Measurements from ENCODE around the gene NFATC2. TPM values are rescaled to one million over a fixed set of nuclear protein-coding genes. Genes with fewer than 3 reads are reported as not detected.

NFATC2 gene
- total RNA-seq, 1 donor: 0.36 TPM

DNA sequence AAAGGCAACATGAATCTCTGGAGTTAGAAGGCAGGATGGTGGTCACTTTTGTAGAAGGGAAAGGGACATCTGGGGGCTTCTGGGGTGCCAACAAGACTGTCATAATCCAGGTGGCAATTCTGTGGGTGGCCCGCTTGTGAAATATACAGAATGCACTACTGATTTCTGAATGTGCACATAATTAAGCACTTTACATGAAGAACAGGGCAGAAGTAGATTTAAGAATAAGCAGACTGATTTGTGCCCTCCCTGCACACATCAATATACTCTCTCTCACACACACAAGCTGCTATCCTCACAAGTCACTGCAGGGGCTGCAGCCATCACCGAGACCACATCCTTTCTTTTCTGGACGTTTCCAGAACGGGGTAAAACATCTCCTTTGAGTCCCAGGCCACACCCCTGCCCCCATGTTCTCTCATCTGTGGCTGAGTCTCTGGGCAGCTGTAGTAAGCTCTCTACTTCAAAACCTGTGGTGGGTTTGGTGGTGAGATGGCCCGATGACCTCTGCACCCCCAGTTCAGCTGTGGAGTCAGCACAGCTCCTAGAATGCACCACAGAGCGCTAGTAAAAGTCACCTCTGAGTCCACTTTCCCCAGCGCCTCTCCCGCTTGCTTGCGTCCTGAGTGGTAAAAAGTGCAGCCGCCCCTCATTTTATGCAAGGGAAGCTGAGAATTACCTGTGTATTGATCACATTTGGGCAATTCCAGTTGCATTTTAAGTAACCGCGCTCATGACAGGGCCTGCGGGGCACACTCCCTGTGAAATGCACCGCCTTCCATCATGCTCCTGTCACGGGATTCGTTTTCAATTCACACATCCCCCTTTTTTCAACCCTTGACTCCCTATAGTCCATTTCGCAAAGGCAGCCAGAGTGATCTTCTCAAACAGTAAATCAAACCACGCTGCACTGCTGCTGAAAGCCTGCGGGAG is 115.5 kb downstream of the NFATC2 start:
- Histone ChIP-seq H3K9me3 (ENCODE audit: low read depth, low read length) (no peaks in the 10 kb centered on the region), H4K20me1 (ENCODE audit: insufficient read depth, low read length) (no peaks in the 10 kb centered on the region), H3K36me3 (ENCODE audit: insufficient read depth, low read length) (no peaks in the 10 kb centered on the region), H3K4me2 (ENCODE audit: insufficient read depth, low read length) (no peak overlapping the region), H3K4me1 (ENCODE audit: insufficient read depth, low read length) (peaks cover 11% of the 10 kb centered on the region), H3K27me3 (ENCODE audit: insufficient read depth, low read length) (no peaks in the 10 kb centered on the region), H3K79me2 (ENCODE audit: insufficient read depth, low read length) (no peaks in the 10 kb centered on the region), H3K4me3 (ENCODE audit: insufficient read depth, low read length) (no peak overlapping the region), H3K27ac (ENCODE audit: low read depth, low read length) (no peak overlapping the region), H2AFZ (ENCODE audit: low read length) (no peak overlapping the region)
- DNase-seq (ENCODE audit: insufficient read length, low spot score, missing footprints): no peak
- TF ChIP-seq, protein P1, sequence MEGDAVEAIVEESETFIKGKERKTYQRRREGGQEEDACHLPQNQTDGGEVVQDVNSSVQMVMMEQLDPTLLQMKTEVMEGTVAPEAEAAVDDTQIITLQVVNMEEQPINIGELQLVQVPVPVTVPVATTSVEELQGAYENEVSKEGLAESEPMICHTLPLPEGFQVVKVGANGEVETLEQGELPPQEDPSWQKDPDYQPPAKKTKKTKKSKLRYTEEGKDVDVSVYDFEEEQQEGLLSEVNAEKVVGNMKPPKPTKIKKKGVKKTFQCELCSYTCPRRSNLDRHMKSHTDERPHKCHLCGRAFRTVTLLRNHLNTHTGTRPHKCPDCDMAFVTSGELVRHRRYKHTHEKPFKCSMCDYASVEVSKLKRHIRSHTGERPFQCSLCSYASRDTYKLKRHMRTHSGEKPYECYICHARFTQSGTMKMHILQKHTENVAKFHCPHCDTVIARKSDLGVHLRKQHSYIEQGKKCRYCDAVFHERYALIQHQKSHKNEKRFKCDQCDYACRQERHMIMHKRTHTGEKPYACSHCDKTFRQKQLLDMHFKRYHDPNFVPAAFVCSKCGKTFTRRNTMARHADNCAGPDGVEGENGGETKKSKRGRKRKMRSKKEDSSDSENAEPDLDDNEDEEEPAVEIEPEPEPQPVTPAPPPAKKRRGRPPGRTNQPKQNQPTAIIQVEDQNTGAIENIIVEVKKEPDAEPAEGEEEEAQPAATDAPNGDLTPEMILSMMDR (IDR thresholded peaks at IDR 0.05; ENCODE audit: extremely low read depth, low read depth, low read length): no peak

DNA sequence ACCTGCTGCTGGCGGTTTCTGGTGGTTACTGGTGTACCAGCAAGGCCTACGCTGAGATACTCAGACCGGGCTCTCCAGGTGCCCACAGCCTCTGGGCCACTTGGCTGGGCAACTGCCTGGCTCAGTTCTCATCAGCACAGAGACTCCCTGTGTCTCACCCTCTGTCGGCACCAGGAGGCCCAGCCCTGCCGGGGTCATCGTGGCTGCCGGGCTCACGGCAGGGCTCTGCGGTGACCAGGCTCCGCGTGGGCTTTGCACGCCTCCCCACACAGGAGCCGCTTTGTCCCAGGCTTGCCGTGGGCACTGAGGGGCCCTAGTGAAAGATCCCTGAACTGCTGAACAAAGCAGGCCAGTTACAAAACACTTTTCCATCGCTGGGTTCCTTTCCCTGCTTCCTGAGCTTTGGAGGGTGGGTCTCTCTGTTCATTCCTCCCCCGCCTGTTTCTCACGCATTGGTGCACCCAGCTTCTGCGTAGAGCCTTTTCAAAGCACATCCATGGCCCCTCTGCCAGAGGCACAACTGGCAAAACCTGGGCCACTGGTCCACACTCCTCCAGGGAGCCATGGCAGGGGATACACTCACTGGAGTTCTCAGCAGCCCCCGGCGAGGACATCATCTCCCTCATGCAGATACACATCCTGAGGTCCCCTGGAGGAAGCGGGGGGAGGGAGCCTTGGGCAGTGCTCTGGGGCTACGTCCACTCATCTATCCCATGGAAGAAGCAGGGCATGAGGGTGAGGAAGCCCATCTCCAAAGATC is 117.0 kb downstream of the NFATC2 start:
- H3K4me2 ChIP-seq (ENCODE audit: insufficient read depth, low read length): no peak overlapping the region
- TF ChIP-seq, protein P1 (IDR thresholded peaks at IDR 0.05; ENCODE audit: extremely low read depth, low read depth, low read length): no peak
- H3K27ac ChIP-seq (ENCODE audit: low read depth, low read length): no peak overlapping the region
- no peaks in the 10 kb centered on the region for H3K27me3 ChIP-seq (ENCODE audit: insufficient read depth, low read length)
- H2AFZ ChIP-seq (ENCODE audit: low read length): no peak overlapping the region
- H3K36me3 ChIP-seq (ENCODE audit: insufficient read depth, low read length): no peaks in the 10 kb centered on the region
- peaks cover 11% of the 10 kb centered on the region for H3K4me1 ChIP-seq (ENCODE audit: insufficient read depth, low read length)
- no peaks in the 10 kb centered on the region for H3K79me2 ChIP-seq (ENCODE audit: insufficient read depth, low read length)
- H3K4me3 ChIP-seq (ENCODE audit: insufficient read depth, low read length): no peak overlapping the region
- no peak for DNase-seq (ENCODE audit: insufficient read length, low spot score, missing footprints)
- H4K20me1 ChIP-seq (ENCODE audit: insufficient read depth, low read length): no peaks in the 10 kb centered on the region
- H3K9me3 ChIP-seq (ENCODE audit: low read depth, low read length): no peaks in the 10 kb centered on the region

DNA sequence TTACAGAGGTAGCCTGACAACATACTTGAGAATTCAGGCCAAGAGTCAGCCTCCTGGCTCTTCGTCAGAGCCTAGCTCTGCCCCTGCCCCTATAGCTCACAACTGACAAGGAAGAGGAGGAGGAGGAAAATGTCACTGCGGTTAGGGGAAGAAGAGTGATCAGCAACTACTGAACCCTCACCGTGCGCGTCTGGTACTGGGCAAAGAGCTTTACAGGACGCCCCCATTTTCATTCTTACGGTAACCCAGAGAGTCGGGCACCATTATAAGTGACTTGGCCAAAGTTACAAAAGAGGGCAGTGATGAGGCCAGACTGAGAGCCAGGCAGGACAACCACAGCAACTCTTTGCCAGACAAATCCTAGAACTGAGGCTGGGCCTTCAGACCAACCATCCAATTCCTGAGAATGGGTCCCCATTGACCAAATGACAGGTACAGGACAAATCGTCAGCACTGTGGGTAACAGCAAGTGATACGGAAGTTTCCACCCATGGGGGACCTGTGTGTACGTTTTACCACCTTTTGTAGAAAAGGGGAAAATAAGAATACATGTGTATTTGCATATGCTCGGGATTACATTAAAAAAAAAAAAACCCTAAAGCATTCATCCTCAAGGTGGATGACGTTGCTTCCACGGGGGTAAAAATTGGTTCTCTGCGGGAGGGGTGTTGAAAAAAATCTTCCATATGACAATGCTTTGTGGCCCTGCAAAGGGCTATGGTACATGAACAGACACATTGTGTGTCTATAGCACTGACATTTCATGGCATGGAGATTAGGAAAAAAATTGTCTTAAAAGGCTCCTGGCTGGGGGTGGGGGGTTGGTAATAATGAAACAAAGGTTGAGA is 118.0 kb downstream of the NFATC2 start:
- Histone ChIP-seq H3K36me3 (ENCODE audit: insufficient read depth, low read length) (no peaks in the 10 kb centered on the region), H3K4me2 (ENCODE audit: insufficient read depth, low read length) (no peak overlapping the region), H4K20me1 (ENCODE audit: insufficient read depth, low read length) (no peaks in the 10 kb centered on the region), H3K27ac (ENCODE audit: low read depth, low read length) (no peak overlapping the region), H3K4me3 (ENCODE audit: insufficient read depth, low read length) (no peak overlapping the region), H2AFZ (ENCODE audit: low read length) (no peak overlapping the region), H3K4me1 (ENCODE audit: insufficient read depth, low read length) (peaks cover 15% of the 10 kb centered on the region), H3K27me3 (ENCODE audit: insufficient read depth, low read length) (no peaks in the 10 kb centered on the region), H3K9me3 (ENCODE audit: low read depth, low read length) (no peaks in the 10 kb centered on the region), H3K79me2 (ENCODE audit: insufficient read depth, low read length) (no peaks in the 10 kb centered on the region)
- no peak for DNase-seq (ENCODE audit: insufficient read length, low spot score, missing footprints)
- TF ChIP-seq, protein P1 (IDR thresholded peaks at IDR 0.05; ENCODE audit: extremely low read depth, low read depth, low read length): no peak
